HCT116 (cell line): ENCODE measurements around the gene GNA15. TPM values are rescaled to one million over a fixed set of nuclear protein-coding genes. Genes with fewer than 3 reads are reported as not detected.

Source experiments
- ATAC-seq: fragments of 200-7000 bp; cut with Tn5 transposase; 2 replicates; pipeline ENCODE4 v1.9.1; 2020; ENCODE audit warnings: mild to moderate bottlenecking, moderate library complexity
- BruUV-seq: library from RNA; stranded (reverse); fragments of 400-500 nt; replicated peaks from 2 replicates; lab custom pipeline; 2021; lab: Mats Ljungman, UMichigan
- CTCF ChIA-PET: fragments of 300-600 bp; sonication (Branson Sonifier 250); formaldehyde crosslinking; loops from one replicate; lab custom pipeline; 2021; ENCODE audit warnings: antibody characterized with exemption; lab: Charles Lee
- POLR2A ChIA-PET: fragments of 300-600, 350-600 bp; sonication (Branson Sonifier 250); formaldehyde crosslinking; loops from one replicate; lab custom pipeline; 2021; ENCODE audit warnings: antibody characterized with exemption; lab: Charles Lee
- RAD21 ChIA-PET, 2 experiments: fragments of 300-600 bp; sonication (Branson Sonifier 250); formaldehyde crosslinking; loops; one replicate each; lab custom pipeline; 2023; ENCODE audit warnings: low total read pairs in 2 of 2; ENCODE audit not compliant: uncharacterized antibody in 2 of 2, unreplicated experiment in 2 of 2, low non-redundant PET in 1 of 2; lab: Charles Lee
- DNase-seq: peaks from one replicate; pipeline ENCODE4 v3.0.0-alpha.2; 2010; ENCODE audit warnings: low read depth, low spot score
- H2AFZ ChIP-seq: fragments of 200-600 bp; shearing (Covaris generic), sonication (generic); 2 replicates; pipeline ENCODE4 v1.6.1; 2017; ENCODE audit warnings: low read depth, mixed run types, mixed read lengths, antibody characterized with exemption, low read length; ENCODE audit not compliant: poor library complexity, severe bottlenecking
- H3K27ac ChIP-seq: 2 replicates; pipeline ENCODE4 v1.5.1; 2012; ENCODE audit warnings: low read depth, low read length
- H3K27me3 ChIP-seq: fragments of 200-600 bp; sonication (generic); 2 replicates; pipeline ENCODE4 v1.6.1; 2016; ENCODE audit warnings: mixed run types, low read length, mixed read lengths; ENCODE audit not compliant: insufficient read depth
- H3K36me3 ChIP-seq, 2 experiments: fragments of 200-500 bp in 1 of 2; fragments of 200-600 bp in 1 of 2; sonication (Bioruptor generic) in 1 of 2; sonication (generic) in 1 of 2; 2 replicates each; pipeline versions ENCODE4 v1.5.1 to v1.6.1; 2014 to 2016; ENCODE audit warnings: low read length in 2 of 2, inconsistent platforms in 1 of 2, mixed read lengths in 1 of 2, mixed run types in 1 of 2; ENCODE audit not compliant: insufficient read depth in 2 of 2, control insufficient read depth in 1 of 2
- H3K4me1 ChIP-seq, 2 experiments: fragments of 200-600 bp in 1 of 2; sonication (generic) in 1 of 2; 2 replicates each; pipeline versions ENCODE4 v1.5.1 to v1.6.1; 2012 to 2017; ENCODE audit warnings: low read length in 2 of 2, inconsistent platforms in 1 of 2, mild to moderate bottlenecking in 1 of 2, mixed read lengths in 1 of 2, mixed run types in 1 of 2, moderate library complexity in 1 of 2; ENCODE audit not compliant: insufficient read depth in 2 of 2, control insufficient read depth in 1 of 2
- H3K4me2 ChIP-seq: fragments of 200-600 bp; sonication (generic); 2 replicates; pipeline ENCODE4 v1.6.1; 2017; ENCODE audit warnings: mixed run types, low read length, mixed read lengths
- H3K4me3 ChIP-seq, 2 experiments: fragments of 200-600 bp in 1 of 2; sonication (generic) in 1 of 2; replicated peaks in 1 of 2; 2 replicates each; pipeline ENCODE4 v1.5.1; 2011 to 2016; ENCODE audit warnings: low read length in 2 of 2, control low read depth in 1 of 2, low read depth in 1 of 2, mild to moderate bottlenecking in 1 of 2, mixed read lengths in 1 of 2, mixed run types in 1 of 2
- H3K79me2 ChIP-seq: fragments of 200-600 bp; sonication (generic); 2 replicates; pipeline ENCODE4 v1.6.1; 2017; ENCODE audit warnings: mild to moderate bottlenecking, mixed run types, low read length, moderate library complexity, mixed read lengths; ENCODE audit not compliant: insufficient read depth
- H3K9ac ChIP-seq: fragments of 200-600 bp; sonication (generic); 2 replicates; pipeline ENCODE4 v1.6.1; 2016; ENCODE audit warnings: low read length, mixed read lengths
- H3K9me2 ChIP-seq: fragments of 200-600 bp; sonication (generic), shearing (Covaris generic); 2 replicates; pipeline ENCODE4 v1.6.1; 2017; ENCODE audit warnings: mixed run types, mild to moderate bottlenecking, moderate library complexity; ENCODE audit not compliant: insufficient read depth
- H3K9me3 ChIP-seq, 2 experiments: fragments of 200-500 bp in 1 of 2; fragments of 200-600 bp in 1 of 2; sonication (Bioruptor generic) in 1 of 2; sonication (generic) in 1 of 2; 2 replicates each; pipeline ENCODE4 v1.6.1; 2014 to 2017; ENCODE audit warnings: low read length in 2 of 2, mixed read lengths in 2 of 2, inconsistent platforms in 1 of 2, low read depth in 1 of 2, mild to moderate bottlenecking in 1 of 2, mixed run types in 1 of 2, moderate library complexity in 1 of 2; ENCODE audit not compliant: control insufficient read depth in 1 of 2, insufficient read depth in 1 of 2
- H4K20me1 ChIP-seq: fragments of 200-600 bp; sonication (generic), shearing (Covaris generic); 2 replicates; pipeline ENCODE4 v1.6.1; 2017; ENCODE audit warnings: mixed run types, mild to moderate bottlenecking, moderate library complexity; ENCODE audit not compliant: insufficient read depth
- EZH2 ChIP-seq: fragments of 200-600 bp; sonication (generic); IDR thresholded peaks from 2 replicates; pipeline ENCODE4 v1.6.1; 2017; ENCODE audit warnings: antibody characterized with exemption, mixed run types
- EZH2phosphoT487 ChIP-seq: fragments of 200-600 bp; IDR thresholded peaks from 2 replicates; pipeline ENCODE4 v1.6.1; 2018; ENCODE audit warnings: antibody characterized with exemption, borderline replicate concordance
- FOSL1 ChIP-seq: IDR thresholded peaks from 2 replicates; pipeline ENCODE4 v1.6.1; 2012; ENCODE audit warnings: low read depth
- SP1 ChIP-seq: IDR thresholded peaks from 2 replicates; pipeline ENCODE4 v1.6.1; 2012; ENCODE audit warnings: low read depth
- SRF ChIP-seq: IDR thresholded peaks from 2 replicates; pipeline ENCODE4 v1.6.1; 2012; ENCODE audit warnings: low read depth
- TCF7L2 ChIP-seq: IDR thresholded peaks from 2 replicates; pipeline ENCODE4 v1.7.0; 2011; ENCODE audit warnings: borderline replicate concordance, inconsistent platforms; ENCODE audit not compliant: insufficient read depth, insufficient read length; ENCODE audit errors: extremely low read depth
- ZFX ChIP-seq: fragments of 450-650 bp; IDR thresholded peaks from 2 replicates; pipeline ENCODE4 v1.6.1; 2017
- ZNF274 ChIP-seq: fragments of 200-500 bp; sonication (Bioruptor generic); IDR thresholded peaks from 2 replicates; pipeline ENCODE4 v1.6.1; 2014; ENCODE audit warnings: mild to moderate bottlenecking, low read depth, low read length, inconsistent platforms
- intact Hi-C: fragments of 100-400 bp; cut with micrococcal nuclease; formaldehyde crosslinking; loops from 2 replicates; pipeline ENCODE4 v1.10.0; 2022
- total RNA-seq: library from RNA; stranded (reverse); gene quantifications from one replicate; pipeline ENCODE4 v1.2.1, GENCODE V29; 2021; ENCODE audit not compliant: unreplicated experiment
- TF ChIP-seq, protein P1 (sequence below): IDR thresholded peaks from 2 replicates; pipeline ENCODE4 v1.6.1; 2012
- TF ChIP-seq, protein P2 (sequence below), 3 experiments: fragments of 200-600 bp in 1 of 3; sonication (generic) in 1 of 3; IDR thresholded peaks in 2 of 3; conservative IDR thresholded peaks in 1 of 3; 2 replicates each; pipeline ENCODE4 v1.5.1; 2012 to 2017; ENCODE audit warnings: low read depth in 2 of 3, low read length in 2 of 3, antibody characterized with exemption in 1 of 3, borderline replicate concordance in 1 of 3, control low read depth in 1 of 3, mild to moderate bottlenecking in 1 of 3, mixed read lengths in 1 of 3, mixed run types in 1 of 3, moderate library complexity in 1 of 3; ENCODE audit not compliant: insufficient read depth in 1 of 3

GNA15 gene
- total RNA-seq, 1 experiment from 2014 or later, result 1.5 TPM

DNA sequence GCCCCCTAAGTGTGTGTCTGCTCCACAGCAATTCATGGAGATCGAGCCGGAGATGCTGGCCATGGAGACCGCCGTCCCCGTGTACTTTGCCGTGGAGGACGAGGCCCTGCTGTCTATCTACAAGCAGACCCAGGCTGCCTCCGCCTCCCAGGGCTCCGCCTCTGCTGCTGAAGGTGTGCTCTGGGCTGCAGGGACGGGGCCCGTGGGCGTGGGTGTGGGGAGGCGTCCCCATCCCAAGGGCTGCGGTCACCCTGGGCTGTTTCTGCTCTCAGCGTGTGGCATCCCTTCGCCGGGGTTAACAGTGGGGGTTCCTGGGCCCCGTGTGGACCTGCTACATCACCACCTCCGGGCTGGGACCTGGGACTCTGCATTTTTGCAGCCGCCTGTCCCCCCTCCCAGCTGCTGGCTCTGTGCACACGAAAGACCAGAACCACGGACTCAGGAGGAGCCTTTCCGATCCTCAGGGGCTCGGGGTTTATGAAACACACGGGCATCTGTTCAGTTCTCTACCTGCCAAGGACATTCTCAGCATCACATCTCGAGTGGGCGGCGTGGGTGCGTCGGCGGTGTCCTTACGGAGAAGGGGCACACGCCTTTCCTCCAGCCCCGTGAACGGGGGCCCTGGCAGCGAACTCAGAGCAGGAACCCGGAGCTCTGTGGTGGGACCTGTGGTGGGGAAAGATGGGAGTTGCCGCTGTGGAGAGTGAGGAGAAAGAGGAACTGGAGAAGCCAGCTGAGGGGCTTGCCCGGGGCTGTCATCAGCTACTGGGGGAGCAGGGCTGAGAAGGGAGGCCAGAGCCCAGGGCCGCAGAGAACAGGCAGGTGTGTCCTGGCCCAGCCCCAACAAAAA lies 57.6 kb downstream of the GNA15 start:
- H3K79me2 ChIP-seq, result peaks cover 73% of the 10 kb centered on the region
- DNase-seq (no peak), ATAC-seq (peak; percentile 33; the same call in 1 of the 2 replicates)
- no peaks in the 10 kb centered on the region for H3K27me3 ChIP-seq
- H4K20me1 ChIP-seq, result peaks cover 9% of the 10 kb centered on the region; the same call in 1 of the 2 replicates
- peaks cover 6 to 43% of the 10 kb centered on the region in 2 experiments; a peak in 3 of 4 replicates for H3K36me3 ChIP-seq
- H3K4me2 ChIP-seq, result no peak overlapping the region
- H3K27ac ChIP-seq, result no peak overlapping the region
- no peak overlapping the region for H3K9ac ChIP-seq
- BruUV-seq, result TSS peak; percentile 9
- intact Hi-C loops, result no loop called here
- ChIA-PET POLR2A (no interaction called here), CTCF (no interaction called here), RAD21 (no interaction called here)
- H3K9me3 ChIP-seq, result no peaks in the 10 kb centered on the region
- peaks cover 0 to 6% of the 10 kb centered on the region in 2 experiments; a peak in 1 of 4 replicates for H3K4me1 ChIP-seq
- H2AFZ ChIP-seq, result no peak overlapping the region
- TF ChIP-seq, protein P1, sequence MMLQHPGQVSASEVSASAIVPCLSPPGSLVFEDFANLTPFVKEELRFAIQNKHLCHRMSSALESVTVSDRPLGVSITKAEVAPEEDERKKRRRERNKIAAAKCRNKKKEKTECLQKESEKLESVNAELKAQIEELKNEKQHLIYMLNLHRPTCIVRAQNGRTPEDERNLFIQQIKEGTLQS, result no peak
- no peak for TF ChIP-seq TCF7L2
- no peak overlapping the region for H3K4me3 ChIP-seq
- H3K9me2 ChIP-seq, result no peaks in the 10 kb centered on the region

DNA sequence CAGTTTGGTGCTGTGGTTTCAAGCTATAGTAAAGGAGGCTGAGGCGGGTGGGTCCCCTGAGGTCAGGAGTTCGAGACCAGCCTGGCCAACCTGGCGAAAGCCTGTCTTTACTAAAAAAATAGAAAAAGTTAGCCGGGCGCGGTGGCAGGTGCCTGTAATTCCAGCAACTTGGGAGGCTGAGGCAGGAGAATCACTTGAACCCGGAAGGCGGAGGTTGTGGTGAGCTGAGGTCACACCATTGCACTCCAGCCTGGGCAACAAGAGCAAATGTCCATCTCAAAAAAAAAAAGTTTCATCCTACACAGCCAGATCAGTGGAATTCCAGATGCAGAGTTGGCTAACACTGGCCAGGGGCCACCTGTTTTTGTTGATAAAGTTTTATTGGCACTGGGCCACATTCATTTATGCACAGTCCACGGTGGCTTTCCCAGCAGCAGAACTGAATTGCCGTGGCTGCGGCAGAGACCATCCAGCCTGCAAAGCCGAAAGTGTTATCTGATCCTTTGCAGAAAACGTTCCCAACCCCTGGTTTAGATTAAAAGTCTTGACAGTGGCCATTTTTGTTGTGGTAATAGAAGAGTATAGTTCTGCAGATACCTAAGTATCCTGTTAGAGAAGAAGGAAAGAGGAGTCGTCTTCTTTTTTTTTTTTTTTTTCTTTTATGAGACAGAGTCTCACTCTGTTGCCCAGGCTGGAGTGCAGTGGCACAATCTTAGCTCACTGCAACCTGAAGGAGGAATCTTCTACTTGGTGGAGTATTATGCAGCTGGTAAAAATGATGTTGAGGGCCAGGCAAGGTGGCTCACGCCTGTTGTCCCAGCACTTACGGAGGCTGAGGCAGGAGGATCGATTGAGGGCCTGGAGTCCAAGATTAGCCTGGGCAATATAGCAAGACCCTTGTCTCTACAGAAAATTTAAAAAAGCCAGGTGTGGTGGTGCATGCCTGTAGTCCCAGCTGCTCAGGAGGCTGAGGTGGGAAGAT lies 58.6 kb downstream of the GNA15 start:
- H3K36me3 ChIP-seq, result peaks cover 10 to 40% of the 10 kb centered on the region in 2 experiments; a peak in 3 of 4 replicates
- TF ChIP-seq EZH2phosphoT487, result no peak
- no peak for TF ChIP-seq SP1
- TF ChIP-seq FOSL1, result no peak
- no peak for TF ChIP-seq SRF
- TF ChIP-seq EZH2, result no peak
- TF ChIP-seq ZNF274, result no peak
- TF ChIP-seq, protein P2, sequence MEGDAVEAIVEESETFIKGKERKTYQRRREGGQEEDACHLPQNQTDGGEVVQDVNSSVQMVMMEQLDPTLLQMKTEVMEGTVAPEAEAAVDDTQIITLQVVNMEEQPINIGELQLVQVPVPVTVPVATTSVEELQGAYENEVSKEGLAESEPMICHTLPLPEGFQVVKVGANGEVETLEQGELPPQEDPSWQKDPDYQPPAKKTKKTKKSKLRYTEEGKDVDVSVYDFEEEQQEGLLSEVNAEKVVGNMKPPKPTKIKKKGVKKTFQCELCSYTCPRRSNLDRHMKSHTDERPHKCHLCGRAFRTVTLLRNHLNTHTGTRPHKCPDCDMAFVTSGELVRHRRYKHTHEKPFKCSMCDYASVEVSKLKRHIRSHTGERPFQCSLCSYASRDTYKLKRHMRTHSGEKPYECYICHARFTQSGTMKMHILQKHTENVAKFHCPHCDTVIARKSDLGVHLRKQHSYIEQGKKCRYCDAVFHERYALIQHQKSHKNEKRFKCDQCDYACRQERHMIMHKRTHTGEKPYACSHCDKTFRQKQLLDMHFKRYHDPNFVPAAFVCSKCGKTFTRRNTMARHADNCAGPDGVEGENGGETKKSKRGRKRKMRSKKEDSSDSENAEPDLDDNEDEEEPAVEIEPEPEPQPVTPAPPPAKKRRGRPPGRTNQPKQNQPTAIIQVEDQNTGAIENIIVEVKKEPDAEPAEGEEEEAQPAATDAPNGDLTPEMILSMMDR (IDR thresholded peaks at IDR 0.05 in 2 of 3, conservative IDR thresholded peaks at IDR 0.05 in 1 of 3; ENCODE audit: borderline replicate concordance in 1 of 3, insufficient read depth in 1 of 3, low read depth in 2 of 3, low read length in 2 of 3), result no peak
- no peak for TF ChIP-seq ZFX

More for the DNA sequence above, 58.6 kb downstream of the GNA15 start:
- no TSS peak for BruUV-seq
- Histone ChIP-seq H3K4me1 (peaks cover 0 to 2% of the 10 kb centered on the region in 2 experiments; a peak in 1 of 4 replicates), H3K4me3 (no peak overlapping the region), H3K27ac (no peak overlapping the region), H3K9ac (no peak overlapping the region), H3K9me2 (no peaks in the 10 kb centered on the region), H3K27me3 (no peaks in the 10 kb centered on the region), H4K20me1 (peaks cover 7% of the 10 kb centered on the region; the same call in 1 of the 2 replicates), H3K79me2 (peaks cover 64% of the 10 kb centered on the region), H3K9me3 (no peaks in the 10 kb centered on the region), H2AFZ (no peak overlapping the region), H3K4me2 (no peak overlapping the region)
- RAD21 ChIA-PET, result no interaction called here
- POLR2A ChIA-PET, result no interaction called here
- intact Hi-C loops, result no loop called here
- CTCF ChIA-PET, result no interaction called here
- ATAC-seq, result no peak
- no peak for DNase-seq
